ENCODE data around the gene SEMA5B.

Gene SEMA5B

GRCh38 chr3:122993124-122993978 is 34.2 kb downstream of the SEMA5B start:
- DNase-seq: no peak

GRCh38 chr3:122992676-122993075 is 34.9 kb downstream of the SEMA5B start:
- no peak for DNase-seq

GRCh38 chr3:122992133-122992532 is 35.4 kb downstream of the SEMA5B start:
- DNase-seq: no peak

- DNase-seq: no peak
Observed at GRCh38 chr3:122991236-122991985, 36.2 kb downstream of the SEMA5B start.

- no peak for DNase-seq
Observed at GRCh38 chr3:122989856-122990575, 37.5 kb downstream of the SEMA5B start.

DNA sequence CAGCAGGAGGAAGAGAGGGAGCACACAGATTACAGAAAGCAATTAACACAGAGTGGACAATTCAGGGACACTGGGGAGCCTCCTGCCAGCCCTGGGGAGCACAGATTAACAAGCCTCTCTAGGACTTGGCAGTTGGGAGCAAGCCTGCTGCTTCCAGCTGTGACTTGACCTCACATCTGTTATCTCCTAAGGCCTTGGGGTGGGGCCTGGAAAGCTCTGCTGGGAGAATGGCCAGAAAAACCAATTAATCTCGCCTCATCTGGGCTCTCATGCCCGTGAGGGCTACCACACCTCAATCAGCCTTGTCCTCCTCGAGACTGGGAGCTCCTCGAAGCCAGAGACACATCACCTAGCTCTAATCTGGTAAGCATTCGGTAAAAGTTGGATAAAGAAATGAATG is 39.1 kb downstream of the SEMA5B start:
- DNase-seq: no peak

GRCh38 chr3:122987736-122988319 is 39.7 kb downstream of the SEMA5B start:
- no peak for DNase-seq

GRCh38 chr3:122987231-122987630 is 40.3 kb downstream of the SEMA5B start:
- DNase-seq: no peak

- no peak for DNase-seq
Observed at GRCh38 chr3:122986693-122987179, 40.8 kb downstream of the SEMA5B start.

DNA sequence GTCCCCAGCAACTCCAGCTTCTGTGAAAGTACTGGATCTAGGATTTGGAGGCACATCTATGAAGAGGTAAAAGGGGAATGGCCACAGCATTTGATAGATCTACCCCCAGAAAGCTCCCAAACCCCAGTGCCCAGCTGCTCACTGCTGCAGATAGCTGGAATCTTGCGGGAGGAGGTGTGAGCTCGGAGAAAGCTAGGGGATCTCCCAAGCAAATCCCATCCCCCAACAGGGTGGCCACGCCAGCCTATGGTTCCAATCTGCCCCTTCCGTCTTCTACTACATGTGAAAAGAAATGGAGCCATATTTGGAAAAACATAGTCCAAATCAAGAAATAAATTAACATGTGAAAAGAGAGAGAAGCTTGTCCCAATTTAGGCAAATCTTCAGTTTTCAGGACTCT is 42.0 kb downstream of the SEMA5B start:
- DNase-seq: no peak

GRCh38 chr3:122984650-122985049 is 42.9 kb downstream of the SEMA5B start:
- DNase-seq: no peak

GRCh38 chr3:122984007-122984406 is 43.6 kb downstream of the SEMA5B start:
- DNase-seq: no peak

GRCh38 chr3:122982216-122983185 is 45.1 kb downstream of the SEMA5B start:
- DNase-seq: no peak

DNA sequence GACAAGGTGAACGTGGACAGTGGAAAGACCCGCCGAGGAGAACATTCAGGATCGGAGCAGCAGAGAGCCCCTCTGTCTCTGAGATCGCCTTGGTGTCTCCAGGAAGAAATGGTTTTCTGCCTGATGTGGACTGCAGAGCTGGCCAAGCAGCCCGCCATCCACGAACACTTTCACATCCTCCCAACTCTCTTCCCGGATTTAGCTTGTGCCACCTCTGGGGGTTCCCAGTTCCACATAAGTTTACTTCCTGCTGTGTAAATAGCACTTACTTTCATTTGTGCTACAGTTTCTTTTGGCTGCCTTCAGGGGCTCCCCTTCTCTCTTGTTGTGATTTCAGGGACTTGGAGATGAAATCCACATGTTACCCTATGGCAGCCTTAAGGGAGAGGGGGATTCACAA is 48.4 kb downstream of the SEMA5B start:
- DNase-seq: no peak

DNA sequence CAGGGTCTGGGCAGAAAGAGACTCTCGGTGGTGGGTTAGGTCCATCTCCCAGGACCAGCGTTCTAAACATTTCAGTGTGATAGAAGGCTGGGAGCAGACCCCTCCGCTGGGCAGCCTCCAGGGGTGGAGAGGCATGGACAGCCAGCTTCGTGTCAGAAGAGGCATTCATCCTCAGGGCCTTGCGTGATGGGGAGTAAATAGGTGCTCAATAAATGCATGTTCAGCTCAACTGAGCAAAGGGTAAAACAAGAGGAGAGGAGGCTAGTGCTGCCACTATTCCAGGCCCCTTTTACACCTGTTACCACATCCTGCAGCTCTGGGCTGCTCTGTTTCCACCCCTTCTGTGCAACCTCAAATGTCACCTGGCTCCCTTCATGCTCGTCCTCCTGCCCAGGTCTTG is 49.0 kb downstream of the SEMA5B start:
- no peak for DNase-seq

DNA sequence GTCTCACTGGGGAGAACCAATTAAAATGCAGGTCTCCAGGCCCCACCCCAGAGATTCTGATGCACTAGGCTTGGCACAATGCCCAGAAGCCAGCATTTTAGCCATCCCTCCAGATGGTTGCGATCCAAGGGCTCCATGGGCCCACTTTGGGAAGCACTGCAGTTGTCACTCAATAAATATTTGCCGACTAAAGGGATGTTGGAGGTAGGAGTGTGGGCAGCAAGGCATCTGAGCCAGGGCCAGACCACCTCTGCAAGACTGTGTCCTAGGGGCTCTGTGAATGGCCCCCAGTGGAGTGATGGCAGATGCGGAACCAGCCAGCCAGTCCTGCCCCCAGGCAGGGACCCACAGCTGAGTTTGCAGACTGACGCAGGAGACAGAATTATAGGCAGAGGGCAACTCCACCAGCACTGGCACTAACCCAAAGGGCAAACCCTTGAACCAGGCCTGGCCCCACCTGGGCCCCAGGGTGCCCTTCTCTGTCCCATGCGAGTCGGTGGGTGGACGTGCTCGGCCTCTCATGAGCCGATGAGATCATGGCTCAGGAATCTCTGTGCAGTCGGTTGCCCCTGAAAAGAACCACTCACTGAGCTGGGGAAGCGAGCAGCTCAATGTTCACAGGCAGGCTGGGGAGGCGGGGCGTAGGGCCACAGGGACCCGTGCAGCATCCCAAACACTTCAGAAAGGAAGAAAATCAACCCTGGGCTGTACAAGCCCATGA is 49.7 kb downstream of the SEMA5B start:
- no peak for DNase-seq

GRCh38 chr3:122975924-122976293 is 51.7 kb downstream of the SEMA5B start:
- DNase-seq: no peak

- no peak for DNase-seq
Observed at GRCh38 chr3:122975163-122975923, 52.2 kb downstream of the SEMA5B start.

- DNase-seq: no peak
Observed at GRCh38 chr3:122974764-122975162, 52.8 kb downstream of the SEMA5B start.

DNA sequence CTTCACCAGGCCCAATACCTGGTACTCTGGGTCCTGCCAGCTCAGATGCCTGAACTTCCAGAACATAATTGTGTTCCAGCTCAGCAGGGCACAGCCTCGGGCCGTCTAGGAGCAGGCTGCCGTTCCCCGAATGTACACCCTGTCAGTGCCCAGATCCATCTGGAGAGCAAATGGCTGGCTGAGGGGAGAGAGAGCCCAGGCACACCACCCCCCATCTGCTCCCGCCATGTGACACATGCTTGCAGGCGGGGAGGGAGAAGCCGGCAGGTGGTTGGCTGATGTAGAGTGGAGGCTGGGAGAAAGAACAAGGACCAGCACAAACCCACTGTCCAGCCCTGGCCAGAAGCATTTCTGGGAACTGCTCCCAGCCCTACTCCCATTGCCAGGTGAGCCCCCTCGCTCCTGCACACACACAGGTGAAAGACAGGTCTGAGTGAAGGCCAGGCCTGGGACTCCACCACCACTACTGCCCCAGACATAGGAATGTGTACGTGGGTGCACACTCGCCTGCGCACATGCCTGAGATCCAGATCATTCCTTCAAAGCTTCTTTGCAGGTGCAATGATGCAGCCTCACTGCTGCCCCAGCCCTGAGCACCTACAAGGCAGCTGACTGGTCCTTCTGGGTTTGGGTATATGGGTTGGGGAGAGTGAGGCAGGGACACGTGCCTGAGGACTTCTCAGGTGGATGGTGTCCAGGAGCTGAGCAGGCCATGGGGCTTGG is 53.5 kb downstream of the SEMA5B start:
- no peak for DNase-seq
